ENCODE results near the gene PLCB1. TPM values are rescaled to one million over a fixed set of nuclear protein-coding genes. Genes with fewer than 3 reads are reported as not detected.

The PLCB1 gene
- polyA plus RNA-seq, 1 donor (not counting 4 experiments of a cell fraction or from before 2014, with no cell fraction given) = 0.37 TPM

GRCh38 chr20:8801686-8802085 lies 669.6 kb downstream of the PLCB1 start:
- Histone ChIP-seq H3K4me2 (ENCODE audit: control insufficient read depth, extremely low read depth, insufficient read depth, low read depth, low read length) (no peak overlapping the region), H3K4me3 (ENCODE audit: control insufficient read depth in 2 of 3, extremely low read depth in 1 of 3, insufficient read depth in 2 of 3, low read depth in 1 of 3, low read length in 3 of 3) (no peak overlapping the region), H3K9me1 (ENCODE audit: control insufficient read depth, extremely low read depth, insufficient read depth, low read length) (no peaks in the 10 kb centered on the region), H3K27me3 (ENCODE audit: control insufficient read depth, extremely low read depth, insufficient read depth, low read length) (no peaks in the 10 kb centered on the region), H3K36me3 (ENCODE audit: control insufficient read depth in 2 of 2, extremely low read depth in 1 of 2, insufficient read depth in 2 of 2, low read length in 2 of 2) (no peaks in the 10 kb centered on the region), H3K9ac (ENCODE audit: control insufficient read depth, extremely low read depth, insufficient read depth, low read length) (no peak overlapping the region), H3K9me3 (ENCODE audit: control insufficient read depth, low read depth, low read length) (no peaks in the 10 kb centered on the region), H3K4me1 (ENCODE audit: control insufficient read depth, extremely low read depth, insufficient read depth, low read length) (no peaks in the 10 kb centered on the region), H2AFZ (ENCODE audit: control insufficient read depth, low read length) (no peak overlapping the region), H4K20me1 (ENCODE audit: control insufficient read depth, extremely low read depth, insufficient read depth, low read length) (no peaks in the 10 kb centered on the region), H3K27ac (ENCODE audit: control insufficient read depth, insufficient read depth, low read length) (no peak overlapping the region), H3K79me2 (ENCODE audit: control insufficient read depth, insufficient read depth, low read length) (no peaks in the 10 kb centered on the region)
- TF ChIP-seq, protein P1, sequence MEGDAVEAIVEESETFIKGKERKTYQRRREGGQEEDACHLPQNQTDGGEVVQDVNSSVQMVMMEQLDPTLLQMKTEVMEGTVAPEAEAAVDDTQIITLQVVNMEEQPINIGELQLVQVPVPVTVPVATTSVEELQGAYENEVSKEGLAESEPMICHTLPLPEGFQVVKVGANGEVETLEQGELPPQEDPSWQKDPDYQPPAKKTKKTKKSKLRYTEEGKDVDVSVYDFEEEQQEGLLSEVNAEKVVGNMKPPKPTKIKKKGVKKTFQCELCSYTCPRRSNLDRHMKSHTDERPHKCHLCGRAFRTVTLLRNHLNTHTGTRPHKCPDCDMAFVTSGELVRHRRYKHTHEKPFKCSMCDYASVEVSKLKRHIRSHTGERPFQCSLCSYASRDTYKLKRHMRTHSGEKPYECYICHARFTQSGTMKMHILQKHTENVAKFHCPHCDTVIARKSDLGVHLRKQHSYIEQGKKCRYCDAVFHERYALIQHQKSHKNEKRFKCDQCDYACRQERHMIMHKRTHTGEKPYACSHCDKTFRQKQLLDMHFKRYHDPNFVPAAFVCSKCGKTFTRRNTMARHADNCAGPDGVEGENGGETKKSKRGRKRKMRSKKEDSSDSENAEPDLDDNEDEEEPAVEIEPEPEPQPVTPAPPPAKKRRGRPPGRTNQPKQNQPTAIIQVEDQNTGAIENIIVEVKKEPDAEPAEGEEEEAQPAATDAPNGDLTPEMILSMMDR (optimal IDR thresholded peaks at IDR 0.05 in 1 of 3, IDR thresholded peaks at IDR 0.05 in 1 of 3, conservative IDR thresholded peaks at IDR 0.05 in 1 of 3; ENCODE audit: extremely low read depth in 1 of 3, insufficient read depth in 2 of 3, low read length in 3 of 3) = no peak
- TF ChIP-seq EZH2 (IDR thresholded peaks at IDR 0.05; ENCODE audit: low read length) = no peak
- FAIRE-seq = no peak
- dilution Hi-C loops (cut with MboI; ENCODE audit: extremely low pct_ligation_motif_present, low sequenced_read_pairs) = no loop called here
- DNase-seq (ENCODE audit: low read depth, low spot score) = no peak

DNA sequence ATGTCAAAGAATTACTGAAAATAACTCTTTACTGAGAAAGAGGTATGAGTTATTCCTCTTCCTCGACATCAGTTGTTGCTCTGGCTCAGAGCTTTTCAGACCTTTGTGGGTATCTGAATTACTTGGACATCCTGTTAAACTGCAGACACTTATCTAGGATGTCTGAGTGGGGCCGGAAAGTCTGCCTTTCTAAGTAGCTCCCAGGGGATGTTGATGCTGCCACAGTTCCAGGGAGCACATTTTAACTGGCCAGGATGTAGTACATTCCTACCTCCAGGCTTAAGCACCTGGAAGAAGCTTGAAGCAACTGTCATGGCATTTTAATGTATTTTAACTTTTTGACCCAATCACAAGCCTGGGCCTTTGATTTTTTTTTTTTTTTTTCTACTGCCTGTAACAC lies 671.0 kb downstream of the PLCB1 start:
- H3K27ac ChIP-seq (ENCODE audit: control insufficient read depth, insufficient read depth, low read length) = no peak overlapping the region
- H3K4me1 ChIP-seq (ENCODE audit: control insufficient read depth, extremely low read depth, insufficient read depth, low read length) = no peaks in the 10 kb centered on the region
- H4K20me1 ChIP-seq (ENCODE audit: control insufficient read depth, extremely low read depth, insufficient read depth, low read length) = no peaks in the 10 kb centered on the region
- FAIRE-seq (no peak), DNase-seq (ENCODE audit: low read depth, low spot score) (no peak)
- no peaks in the 10 kb centered on the region for H3K9me3 ChIP-seq (ENCODE audit: control insufficient read depth, low read depth, low read length)
- no peaks in the 10 kb centered on the region for H3K79me2 ChIP-seq (ENCODE audit: control insufficient read depth, insufficient read depth, low read length)
- no peaks in the 10 kb centered on the region for H3K27me3 ChIP-seq (ENCODE audit: control insufficient read depth, extremely low read depth, insufficient read depth, low read length)
- no peak overlapping the region for H3K4me2 ChIP-seq (ENCODE audit: control insufficient read depth, extremely low read depth, insufficient read depth, low read depth, low read length)
- H2AFZ ChIP-seq (ENCODE audit: control insufficient read depth, low read length) = no peak overlapping the region
- no peaks in the 10 kb centered on the region for H3K36me3 ChIP-seq (ENCODE audit: control insufficient read depth in 2 of 2, extremely low read depth in 1 of 2, insufficient read depth in 2 of 2, low read length in 2 of 2)
- dilution Hi-C loops (cut with MboI; ENCODE audit: extremely low pct_ligation_motif_present, low sequenced_read_pairs) = no loop called here
- H3K9ac ChIP-seq (ENCODE audit: control insufficient read depth, extremely low read depth, insufficient read depth, low read length) = no peak overlapping the region
- TF ChIP-seq, protein P1 (optimal IDR thresholded peaks at IDR 0.05 in 1 of 3, IDR thresholded peaks at IDR 0.05 in 1 of 3, conservative IDR thresholded peaks at IDR 0.05 in 1 of 3; ENCODE audit: extremely low read depth in 1 of 3, insufficient read depth in 2 of 3, low read length in 3 of 3) = no peak
- TF ChIP-seq EZH2 (IDR thresholded peaks at IDR 0.05; ENCODE audit: low read length) = no peak
- no peak overlapping the region for H3K4me3 ChIP-seq (ENCODE audit: control insufficient read depth in 2 of 3, extremely low read depth in 1 of 3, insufficient read depth in 2 of 3, low read depth in 1 of 3, low read length in 3 of 3)
- no peaks in the 10 kb centered on the region for H3K9me1 ChIP-seq (ENCODE audit: control insufficient read depth, extremely low read depth, insufficient read depth, low read length)

All from keratinocyte (primary cell).